ENCODE measurements around the gene ATRAID.
A peak's percentile ranks its signal among the peaks of the same experiment; 100 is the strongest.

ATRAID gene

DNA sequence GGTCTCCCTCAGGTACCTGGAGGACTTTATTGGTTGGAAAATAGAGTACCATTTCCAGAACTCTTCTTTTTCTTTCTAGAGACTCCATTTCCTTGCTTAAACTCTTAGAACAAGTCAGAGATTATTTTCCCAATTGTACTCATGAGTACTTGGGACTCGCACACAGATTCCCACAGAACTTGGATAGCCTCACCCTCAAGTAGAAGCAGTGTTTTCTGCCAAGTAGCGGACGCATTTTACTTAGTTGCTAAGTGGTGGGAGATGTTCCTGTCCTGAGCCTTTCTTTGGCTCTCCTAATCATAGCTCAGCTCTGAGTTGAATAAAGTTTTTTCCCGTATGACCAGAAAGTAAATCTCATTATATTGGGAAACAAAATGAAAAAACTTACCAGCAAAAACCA, 33.8 kb downstream of the ATRAID start:
- no peak for DNase-seq (ENCODE audit: insufficient read length, low spot score)
- no peak for FAIRE-seq

DNA sequence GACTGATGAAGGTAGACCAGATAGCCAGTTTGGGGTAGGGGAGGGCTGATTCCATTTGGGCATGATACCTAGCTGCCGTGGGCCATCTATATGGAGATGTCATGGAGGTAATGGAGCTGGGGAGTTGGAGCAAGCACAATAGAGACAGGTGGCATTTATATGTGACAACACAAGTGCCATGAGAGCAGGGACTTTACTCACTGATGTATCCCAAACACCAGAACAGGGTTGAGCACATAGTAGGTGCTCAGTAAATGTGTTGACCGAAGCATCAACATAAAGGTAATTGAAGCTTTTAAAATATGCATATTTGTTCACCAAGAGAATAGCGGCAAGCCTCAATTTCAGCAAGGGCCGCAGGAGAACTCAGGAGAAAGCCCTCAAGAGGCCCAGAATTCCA, 36.1 kb downstream of the ATRAID start:
- FAIRE-seq (no peak), DNase-seq (ENCODE audit: insufficient read length, low spot score) (no peak)

DNA sequence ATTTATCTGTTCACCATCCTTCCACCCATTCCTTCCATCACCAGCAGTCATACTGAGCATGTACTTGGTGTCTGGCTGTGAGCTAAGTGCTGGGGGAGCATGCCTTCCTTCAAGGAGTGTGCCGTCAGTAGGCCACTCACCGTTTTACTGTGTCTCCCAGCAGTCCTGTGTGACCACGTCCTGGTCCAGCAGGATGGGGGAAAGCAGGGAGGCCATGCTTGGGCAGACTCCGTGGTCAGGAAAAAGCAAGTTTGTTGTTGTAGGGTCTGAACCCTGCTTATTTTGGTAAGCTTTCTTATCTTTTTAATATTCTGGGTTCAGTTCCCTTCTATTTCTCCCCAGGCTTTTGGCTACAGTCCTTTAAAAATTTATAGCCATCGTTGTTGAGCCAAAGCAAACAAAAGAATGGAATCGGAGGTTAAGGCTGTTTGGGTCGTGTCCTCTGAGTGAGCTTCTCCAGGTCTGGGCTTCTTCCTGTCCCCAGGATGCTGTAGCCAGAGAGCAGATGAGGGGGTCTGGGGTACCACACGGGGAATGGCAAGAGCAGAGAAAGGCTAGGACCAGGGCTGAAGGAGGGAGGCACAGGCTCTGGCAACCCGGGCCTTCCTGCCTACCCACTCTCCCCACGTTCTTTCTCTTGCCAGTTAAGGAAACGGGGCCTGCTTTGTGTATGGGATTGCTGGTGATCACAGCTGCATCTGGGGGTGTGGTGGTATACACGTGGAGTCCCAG, 37.5 kb downstream of the ATRAID start:
- DNase-seq (ENCODE audit: insufficient read length, low spot score), result no peak

DNA sequence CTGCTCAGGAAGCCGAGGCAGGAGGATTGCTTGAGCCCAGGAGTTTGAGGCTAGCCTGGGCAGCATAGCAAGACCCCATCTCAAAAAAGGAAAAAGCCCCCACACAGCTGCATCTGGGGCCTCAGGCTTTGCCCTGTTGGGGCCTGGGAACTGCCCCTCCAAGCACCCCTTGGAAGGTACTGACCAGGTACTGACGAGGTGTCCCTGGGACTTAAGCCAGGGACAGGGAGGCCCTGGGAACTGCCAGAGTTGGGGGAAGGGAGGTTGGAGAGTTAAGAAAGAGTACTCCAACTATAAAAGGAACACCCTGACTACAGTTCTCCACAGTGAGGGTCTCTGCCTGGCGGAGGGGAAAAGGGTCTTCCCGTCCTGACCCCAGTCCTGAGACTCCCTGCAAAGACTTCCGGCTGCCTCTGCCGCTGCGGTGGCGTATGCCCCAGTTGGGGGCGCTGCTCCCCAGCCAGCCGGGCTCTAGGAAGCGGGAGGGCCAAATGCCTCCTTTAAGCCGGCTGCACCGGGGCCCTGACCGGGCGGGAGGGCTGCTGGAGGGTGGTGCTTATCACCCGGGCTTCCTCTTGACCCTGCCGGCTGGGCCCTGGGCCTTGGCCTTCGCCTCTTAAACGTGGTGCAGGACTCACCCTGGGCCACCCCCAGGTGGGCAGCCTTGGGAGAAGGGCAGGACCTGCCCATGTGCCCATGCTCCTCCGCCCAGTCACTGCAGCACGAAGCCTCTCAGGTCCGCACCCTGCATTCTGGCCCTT, 38.2 kb downstream of the ATRAID start:
- FAIRE-seq (no peak), DNase-seq (ENCODE audit: insufficient read length, low spot score) (peak; percentile 62)

More for the DNA sequence above, 37.5 kb downstream of the ATRAID start:
- FAIRE-seq, result no peak

DNA sequence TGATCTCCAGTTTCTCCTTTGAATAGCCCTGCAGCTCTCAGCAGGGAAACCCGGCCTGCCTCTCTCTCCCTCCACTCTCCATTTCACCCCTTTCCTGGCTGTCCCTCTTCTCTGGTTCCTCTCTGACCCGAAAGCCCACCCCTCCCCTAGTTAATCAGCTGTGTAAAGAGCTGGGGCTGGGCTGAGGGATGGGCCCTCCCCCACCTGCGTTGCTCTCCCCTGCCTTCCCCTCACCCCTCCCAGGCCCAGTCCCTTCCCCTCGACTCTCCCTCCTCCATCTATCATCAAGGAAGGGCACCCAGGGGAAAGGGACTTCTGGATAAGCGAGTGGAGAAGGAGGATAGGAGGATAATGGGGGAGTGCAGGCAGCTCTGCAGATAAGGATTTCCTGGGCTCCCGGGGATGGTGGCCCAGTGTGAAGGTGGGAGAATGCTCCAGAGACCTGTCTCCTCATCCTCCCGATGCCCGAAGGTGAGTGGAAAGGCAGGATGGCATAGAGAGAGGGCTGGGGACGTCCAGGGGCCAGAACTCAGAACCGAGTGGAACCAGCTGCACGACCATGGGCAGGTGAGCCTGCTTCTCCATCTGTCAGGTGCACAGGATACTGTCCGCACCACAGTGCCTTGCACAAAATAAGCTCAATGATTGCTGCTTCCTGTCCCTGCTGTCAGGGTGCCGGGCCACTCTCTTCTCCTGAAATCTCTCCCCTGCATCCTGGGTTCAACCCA, 39.0 kb downstream of the ATRAID start:
- no peak for FAIRE-seq
- no peak for DNase-seq (ENCODE audit: insufficient read length, low spot score)

DNA sequence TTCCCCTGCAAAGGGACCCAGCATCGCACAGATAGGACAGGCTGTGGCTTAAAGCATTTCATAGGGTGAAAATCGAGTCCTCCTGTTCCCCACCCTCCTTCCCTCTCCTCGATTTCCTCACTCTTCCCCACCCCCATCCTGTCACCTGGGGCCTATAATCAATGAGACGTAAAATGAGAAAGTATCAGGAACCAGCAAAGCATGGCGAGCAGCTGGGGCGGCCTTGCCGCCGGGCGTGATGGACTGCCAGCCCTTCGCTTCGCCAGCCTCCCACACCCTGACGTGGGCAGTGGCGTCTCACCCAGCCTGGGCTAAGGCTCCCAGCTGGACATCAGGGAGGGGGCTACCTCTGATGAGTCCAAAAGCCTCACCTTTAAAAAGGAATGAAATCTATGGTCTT, 39.9 kb downstream of the ATRAID start:
- FAIRE-seq, result no peak
- DNase-seq (ENCODE audit: insufficient read length, low spot score), result no peak

DNA sequence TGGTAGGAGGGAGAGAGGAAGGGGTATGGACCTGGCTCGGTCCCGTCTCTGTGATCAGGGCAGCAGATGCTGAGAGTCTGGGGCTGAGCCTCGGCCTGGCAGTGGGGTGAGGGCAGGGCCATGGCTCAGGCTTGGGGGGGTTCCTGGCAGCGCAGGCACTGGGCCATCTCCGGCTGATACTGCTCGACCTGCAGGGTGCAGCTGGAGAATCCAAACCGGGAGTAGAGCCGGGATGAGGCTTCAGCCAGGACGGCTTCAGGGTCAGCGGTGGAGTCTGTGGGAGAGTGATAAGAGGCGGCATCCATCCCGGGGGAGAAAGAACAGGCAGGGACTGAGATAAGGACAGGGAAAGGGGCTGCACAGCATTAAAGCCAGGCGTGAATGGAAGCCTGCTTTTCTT, 43.3 kb downstream of the ATRAID start:
- FAIRE-seq (no peak), DNase-seq (ENCODE audit: insufficient read length, low spot score) (no peak)

DNA sequence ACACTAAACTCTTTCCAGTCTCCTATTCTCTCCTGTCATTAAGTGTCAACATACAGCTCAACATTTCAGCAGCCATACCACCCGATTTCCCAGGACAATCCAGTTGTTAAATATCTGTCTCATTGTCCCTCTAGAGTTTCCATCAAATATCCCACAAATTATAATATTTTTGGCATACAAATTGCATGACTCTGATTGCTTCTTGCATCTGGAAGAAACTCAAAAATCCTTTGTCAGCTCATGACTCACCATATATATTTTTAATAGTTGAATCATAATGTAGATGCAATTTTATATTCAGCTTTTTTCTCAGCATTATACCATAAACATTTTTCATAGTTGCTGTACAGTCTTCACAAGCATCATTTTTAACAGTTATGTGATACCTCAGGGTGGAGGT, 43.8 kb downstream of the ATRAID start:
- FAIRE-seq (no peak), DNase-seq (ENCODE audit: insufficient read length, low spot score) (no peak)

DNA sequence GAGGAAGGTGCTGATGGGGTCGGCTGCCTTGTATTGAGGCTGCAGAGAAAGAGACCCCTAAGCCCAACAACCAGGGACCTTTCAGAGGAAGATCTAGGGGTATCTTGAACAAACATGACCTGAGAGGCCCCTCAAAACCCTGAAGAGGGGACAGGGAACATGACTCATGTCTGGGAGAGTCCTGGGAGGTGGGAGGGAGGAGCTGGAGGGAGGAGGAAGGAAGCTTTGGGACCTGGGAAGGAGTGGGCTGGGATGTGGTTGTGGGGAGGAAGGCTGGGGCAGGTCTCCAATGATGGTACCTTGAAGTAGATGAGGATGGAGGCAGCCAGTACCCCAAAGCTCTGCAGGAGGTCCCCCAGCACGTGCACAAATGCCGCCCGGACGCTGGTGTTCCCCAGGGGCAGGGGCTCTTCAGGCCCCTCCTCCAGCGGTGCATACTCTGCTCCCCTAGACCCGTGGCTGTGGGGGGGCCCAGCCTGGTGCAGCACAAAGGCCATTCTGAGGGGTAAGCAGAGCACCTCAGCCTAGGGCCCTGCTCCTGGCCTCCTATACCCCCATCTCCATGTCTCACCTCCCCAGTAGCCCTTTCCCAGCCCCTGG, 45.1 kb downstream of the ATRAID start:
- DNase-seq (ENCODE audit: insufficient read length, low spot score) (no peak), FAIRE-seq (no peak)

DNA sequence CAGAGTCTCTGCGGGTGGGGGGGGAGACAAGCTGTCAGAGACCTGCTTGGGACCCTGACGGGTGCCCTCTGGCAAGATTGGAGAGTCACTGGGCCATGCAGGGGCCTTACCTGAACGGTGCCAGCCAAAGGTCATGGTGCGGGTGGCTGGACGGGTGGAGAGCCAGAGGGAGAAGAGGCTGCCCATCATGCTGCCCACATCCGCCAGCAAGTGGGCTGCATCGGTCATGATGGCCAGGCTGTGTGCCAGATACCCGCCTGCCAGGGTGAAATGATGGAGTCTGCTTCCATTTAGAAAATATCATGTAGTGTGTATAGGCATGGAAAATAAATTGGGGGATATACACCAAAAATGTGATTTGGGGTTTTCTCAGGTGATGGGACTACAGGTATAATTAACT, 46.2 kb downstream of the ATRAID start:
- DNase-seq (ENCODE audit: insufficient read length, low spot score) (no peak), FAIRE-seq (no peak)

DNA sequence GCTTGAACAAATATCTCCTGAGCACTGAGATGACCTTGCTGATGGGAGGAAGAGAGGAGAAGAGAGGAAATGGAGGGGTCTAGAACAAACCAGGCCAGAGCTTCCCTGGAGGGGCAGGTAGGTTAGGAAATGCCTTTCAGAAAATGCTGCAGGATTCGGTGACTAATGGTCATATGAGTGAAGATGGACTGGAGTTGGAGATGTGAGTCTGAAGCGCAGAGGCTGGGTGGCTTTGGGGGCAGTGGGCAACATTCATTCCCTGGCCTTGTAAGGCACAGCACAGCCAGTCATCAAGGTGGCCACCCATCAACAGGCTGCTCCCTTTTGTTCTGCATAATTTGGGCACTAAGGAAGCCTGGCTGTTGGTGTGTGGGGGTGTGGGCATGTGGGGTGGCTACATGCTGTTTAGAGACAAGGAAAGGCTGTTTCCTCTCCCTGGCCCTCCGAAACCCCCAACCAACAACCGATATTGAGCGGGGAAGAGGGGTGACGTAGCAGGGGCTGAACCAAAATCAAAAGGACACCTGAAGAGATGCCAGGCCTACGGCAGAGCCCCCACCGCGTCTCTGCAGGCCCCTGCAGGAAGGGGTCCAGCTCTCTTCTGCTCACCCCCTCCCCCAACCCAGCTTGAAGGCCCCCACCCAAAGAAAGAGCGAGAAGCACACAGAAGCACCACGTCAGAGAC, 49.5 kb downstream of the ATRAID start:
- no peak for DNase-seq (ENCODE audit: insufficient read length, low spot score)
- FAIRE-seq, result no peak

DNA sequence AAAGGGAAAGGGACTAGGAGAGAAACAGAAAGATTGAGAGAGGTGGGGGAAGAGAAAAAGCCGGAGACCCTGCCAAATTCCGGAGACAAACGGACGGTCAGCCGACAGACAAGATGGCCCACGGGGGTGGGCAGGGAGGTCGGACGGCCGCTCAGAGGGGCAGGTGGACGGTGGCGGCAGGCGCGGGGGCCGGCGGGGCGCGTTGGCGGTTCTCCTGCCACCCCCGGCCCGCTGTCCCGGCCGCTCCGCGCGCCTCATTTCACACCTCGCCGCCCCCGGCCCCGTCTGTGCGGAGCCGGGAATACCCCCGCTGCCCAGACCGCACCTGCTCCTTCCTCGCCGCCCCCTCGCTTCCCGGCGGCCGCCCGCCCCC, 50.1 kb downstream of the ATRAID start:
- DNase-seq (ENCODE audit: insufficient read length, low spot score), result no peak
- no peak for FAIRE-seq

DNA sequence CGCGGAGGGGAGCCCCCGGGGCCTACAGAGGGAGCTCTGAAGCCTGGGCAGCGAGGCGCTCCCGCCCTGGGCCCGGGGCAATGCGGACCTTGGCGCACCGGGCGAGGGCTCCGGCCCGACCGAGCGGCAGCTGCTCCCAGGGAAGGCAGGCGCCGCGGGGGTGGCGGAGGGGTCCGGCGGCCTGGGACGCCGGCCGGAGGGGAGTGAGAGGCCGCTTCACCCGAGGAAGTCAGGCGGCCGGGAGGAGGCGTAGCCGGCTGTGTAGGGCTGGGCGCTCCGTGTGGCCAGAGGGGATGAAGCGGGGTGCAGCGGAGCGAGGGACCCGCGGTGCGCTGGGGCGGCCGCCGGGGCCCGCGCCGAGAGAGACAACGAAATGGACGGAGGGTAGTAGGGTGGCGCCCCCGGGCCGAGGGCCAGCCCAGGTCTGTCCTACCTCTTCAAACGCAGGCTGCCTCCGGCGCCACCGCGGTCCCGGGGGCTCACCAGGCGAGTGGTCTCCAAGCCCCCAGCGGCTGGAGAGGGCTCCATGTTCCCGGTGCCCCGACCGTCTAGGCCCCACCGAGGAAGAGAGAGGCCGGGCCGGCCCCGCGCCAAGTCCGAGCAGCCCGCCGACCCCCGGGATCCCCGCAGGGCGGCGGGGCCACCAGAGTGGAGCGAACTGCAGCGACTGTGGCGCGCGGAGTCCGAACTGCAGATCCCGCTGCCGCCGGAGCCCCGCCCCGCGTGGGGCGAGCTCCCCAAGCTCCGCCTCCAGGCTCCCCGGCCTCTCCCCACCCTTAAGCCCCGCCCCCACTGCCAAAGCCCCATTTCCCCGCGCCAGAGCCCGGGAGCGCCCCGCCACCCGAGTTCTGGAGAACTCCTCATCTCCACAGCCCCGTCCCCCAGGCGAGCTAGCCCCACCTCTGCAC, 50.8 kb downstream of the ATRAID start, which contains the start of gene SLC30A3:
SLC30A3 (minus strand) TSS at position 669 of the 908 bp plus-strand sequence; CDS start at position 528, 141 bp downstream.
- FAIRE-seq, result no peak

DNA sequence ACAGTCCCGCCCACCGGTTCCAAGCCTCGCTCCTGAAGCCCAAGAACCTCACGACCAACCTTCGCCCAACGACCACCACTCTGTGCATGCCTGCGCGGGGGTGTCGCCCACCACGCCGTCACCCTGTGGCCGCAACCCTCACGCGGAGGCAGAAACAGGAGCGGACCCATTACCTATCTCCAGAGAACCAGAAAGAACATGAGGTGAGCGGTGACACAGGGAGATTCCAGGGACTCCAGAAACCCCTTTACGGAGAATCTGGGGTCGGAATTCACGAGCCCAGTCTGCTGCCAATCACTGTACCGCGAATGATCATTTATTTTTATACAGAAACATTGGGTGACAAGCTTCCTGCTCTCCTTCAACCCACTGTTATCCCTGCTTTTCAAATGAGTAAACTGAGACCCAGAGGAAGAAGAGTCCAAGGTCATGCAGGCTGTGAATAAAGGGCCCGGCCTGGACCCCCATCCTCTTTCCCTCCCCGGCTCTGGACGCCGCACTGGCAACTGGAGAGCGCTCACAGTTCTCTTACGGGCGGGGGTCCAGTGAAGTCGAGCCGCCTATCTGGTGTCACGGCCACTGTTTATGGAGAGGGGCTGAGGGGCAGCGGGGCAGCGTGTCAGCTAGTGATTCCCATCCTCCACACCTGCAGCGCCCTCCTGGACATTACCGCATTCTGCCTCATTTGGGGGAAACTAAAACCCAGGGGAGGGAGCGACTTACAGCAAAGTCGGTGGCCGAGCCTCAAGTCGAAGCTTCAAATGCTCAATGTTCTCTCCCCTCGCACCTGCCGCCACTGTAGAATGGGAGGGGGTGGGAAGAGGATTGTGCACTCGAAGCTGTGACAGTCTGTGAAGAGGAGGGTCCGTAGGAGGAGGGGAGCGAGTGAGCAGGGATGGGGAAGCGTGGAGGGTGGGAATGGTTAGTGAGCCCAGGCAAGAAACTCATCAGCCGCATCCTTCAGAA, 51.7 kb downstream of the ATRAID start:
- no peak for FAIRE-seq
- no peak for DNase-seq (ENCODE audit: insufficient read length, low spot score)

More for the DNA sequence above, 50.8 kb downstream of the ATRAID start, which contains the start of gene SLC30A3:
- DNase-seq (ENCODE audit: insufficient read length, low spot score), result peak; percentile 93

DNA sequence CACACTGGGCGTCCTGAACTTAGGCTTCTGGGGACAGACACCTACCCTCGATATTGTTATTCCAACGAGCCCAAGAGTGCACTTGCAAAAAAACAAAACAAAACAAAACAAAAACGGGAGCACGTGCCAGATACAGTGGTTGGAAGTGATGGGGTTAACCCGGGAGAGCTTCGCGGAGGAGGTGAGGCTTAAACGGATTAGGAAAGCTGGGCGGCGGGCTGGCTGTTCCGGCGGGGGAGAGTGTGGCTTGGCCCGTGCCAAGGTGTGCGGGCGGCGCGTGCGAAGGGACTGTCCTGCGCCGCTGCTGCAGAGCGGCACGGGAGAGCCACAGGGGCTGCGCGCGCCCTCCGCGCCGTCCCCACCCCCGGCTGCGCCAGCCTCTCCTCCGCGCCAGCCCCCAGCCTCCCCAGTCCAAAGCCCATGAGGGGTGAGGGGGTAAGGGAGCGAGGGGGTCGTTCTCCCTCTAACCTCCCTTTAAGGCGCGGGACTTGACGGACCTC, 52.5 kb downstream of the ATRAID start:
- DNase-seq (ENCODE audit: insufficient read length, low spot score), result no peak
- no peak for FAIRE-seq

DNA sequence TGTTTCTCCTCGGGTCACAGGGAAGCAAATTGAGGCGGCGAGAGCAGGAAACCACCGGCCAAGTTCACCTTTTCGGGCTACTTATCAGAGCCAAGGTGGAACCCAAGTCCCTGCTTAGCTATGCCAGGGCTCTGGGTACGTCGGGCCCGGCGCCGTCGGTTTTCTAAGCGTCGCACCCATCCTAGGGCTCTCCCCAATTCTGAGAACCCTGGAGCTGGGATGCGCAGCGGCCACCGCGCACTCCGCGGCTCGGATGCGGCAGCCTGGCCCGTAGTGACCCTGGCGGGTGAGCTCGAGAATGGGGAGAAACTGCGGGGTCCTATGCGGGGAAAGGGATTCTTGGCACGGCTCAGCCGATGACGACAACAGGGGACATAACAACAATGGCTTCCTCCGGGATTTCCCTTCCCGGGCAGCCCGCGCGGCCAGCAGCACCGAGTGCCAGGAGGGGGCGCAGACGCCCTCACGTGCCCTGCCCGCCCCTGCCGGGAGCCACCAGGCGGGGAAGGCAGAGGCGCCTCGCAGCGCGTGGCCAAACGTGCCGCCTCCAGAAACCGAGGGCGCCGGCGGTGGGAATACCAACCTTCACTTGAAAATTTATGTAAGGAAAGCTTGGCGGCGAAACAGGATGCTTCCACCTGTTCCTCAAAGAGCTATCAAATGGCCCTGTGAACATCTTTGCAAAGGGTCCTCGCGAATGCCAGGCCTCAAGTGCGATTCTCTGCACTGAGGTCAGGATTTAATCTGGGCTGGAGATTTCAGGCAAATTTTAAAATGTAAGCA, 53.1 kb downstream of the ATRAID start:
- FAIRE-seq (no peak), DNase-seq (ENCODE audit: insufficient read length, low spot score) (peak; percentile 71)

DNA sequence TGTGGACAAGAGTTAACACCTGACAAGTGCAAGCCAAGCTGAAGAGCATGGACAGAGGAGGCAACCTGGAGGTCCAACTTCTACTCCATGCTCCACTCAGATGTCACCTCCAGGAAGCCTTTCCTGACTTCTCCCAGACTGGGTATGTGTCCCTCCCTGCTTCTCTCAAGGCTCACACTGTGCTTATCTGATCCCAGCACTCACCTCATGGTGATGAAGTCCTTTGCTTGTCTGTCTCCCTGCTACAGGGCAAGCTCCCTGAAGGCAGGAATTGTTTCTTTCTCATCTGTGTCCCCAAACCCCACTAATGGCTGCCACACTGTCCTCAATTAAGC, 53.7 kb downstream of the ATRAID start:
- DNase-seq (ENCODE audit: insufficient read length, low spot score) (no peak), FAIRE-seq (no peak)
